IMR-90 (cell line): ENCODE data around the gene GLB1L. TPM values are rescaled to one million over a fixed set of nuclear protein-coding genes. Genes with fewer than 3 reads are reported as not detected.
"Not testable (repeated sequence)": the region's sequence is repeated elsewhere in the genome, so short reads cannot be mapped to it uniquely, and the experiment has no call there.

ENCODE experiments used
- ATAC-seq: fragments of 200-7000 bp; cut with Tn5 transposase; 2 replicates; pipeline ENCODE4 v1.9.1; 2020; ENCODE audit warnings: low read depth, mild to moderate bottlenecking, moderate library complexity
- BruUV-seq: library from RNA; stranded (reverse); fragments of 400-500 nt; replicated peaks from 2 replicates; lab custom pipeline; 2021; lab: Mats Ljungman, UMichigan
- CTCF ChIA-PET: fragments of 300-600 bp; formaldehyde crosslinking; extraction: SDS; loops from one replicate; lab custom pipeline; 2021; ENCODE audit warnings: antibody characterized with exemption; lab: Yijun Ruan, JAX
- POLR2A ChIA-PET: fragments of 300-600 bp; sonication (Branson Sonifier 250); formaldehyde crosslinking; loops from one replicate; lab custom pipeline; 2022; ENCODE audit warnings: antibody characterized with exemption; ENCODE audit not compliant: unreplicated experiment; lab: Charles Lee
- DNase-seq: peaks from one replicate; pipeline ENCODE4 v3.0.0; 2013
- H2AFZ ChIP-seq: replicated peaks from 2 replicates; pipeline ENCODE3; 2013; ENCODE audit warnings: low read length, mild to moderate bottlenecking; ENCODE audit not compliant: poor library complexity
- H2AK5ac ChIP-seq: 2 replicates; pipeline ENCODE4 v1.6.1; 2013; ENCODE audit warnings: low read depth, low read length, inconsistent platforms
- H2AK9ac ChIP-seq: replicated peaks from 2 replicates; pipeline ENCODE3; 2013; ENCODE audit warnings: mild to moderate bottlenecking, low read depth, low read length, moderate library complexity; ENCODE audit not compliant: poor library complexity
- H2BK120ac ChIP-seq: 2 replicates; pipeline ENCODE4 v1.6.1; 2013; ENCODE audit warnings: low read depth, low read length, inconsistent platforms
- H2BK15ac ChIP-seq: 3 replicates; pipeline ENCODE4 v1.6.1; 2013; ENCODE audit warnings: low read depth, low read length, inconsistent platforms
- H2BK20ac ChIP-seq: 2 replicates; pipeline ENCODE4 v1.6.1; 2013; ENCODE audit warnings: low read depth, mild to moderate bottlenecking, inconsistent platforms, low read length, moderate library complexity
- H2BK5ac ChIP-seq: 2 replicates; pipeline ENCODE4 v1.6.1; 2013; ENCODE audit warnings: mild to moderate bottlenecking, low read depth, low read length, inconsistent platforms; ENCODE audit not compliant: poor library complexity, severe bottlenecking
- H3K14ac ChIP-seq: replicated peaks from 2 replicates; pipeline ENCODE4 v1.6.1; 2013; ENCODE audit warnings: low read depth, low read length, inconsistent platforms
- H3K18ac ChIP-seq: 2 replicates; pipeline ENCODE4 v1.6.1; 2013; ENCODE audit warnings: low read depth, low read length, control low read depth
- H3K23ac ChIP-seq: 2 replicates; pipeline ENCODE4 v1.6.1; 2013; ENCODE audit warnings: low read depth, low read length, inconsistent platforms
- H3K27ac ChIP-seq: 2 replicates; pipeline ENCODE4 v1.5.1; 2013; ENCODE audit warnings: mild to moderate bottlenecking, control low read depth, low read length; ENCODE audit not compliant: insufficient read depth
- H3K27me3 ChIP-seq: 2 replicates; pipeline ENCODE4 v1.6.1; 2013; ENCODE audit warnings: low read length; ENCODE audit not compliant: control insufficient read depth, insufficient read depth
- H3K36me3 ChIP-seq: 2 replicates; pipeline ENCODE4 v1.6.1; 2013; ENCODE audit warnings: low read length, mixed read lengths; ENCODE audit not compliant: control insufficient read depth, insufficient read depth
- H3K4ac ChIP-seq: 2 replicates; pipeline ENCODE4 v1.6.1; 2013; ENCODE audit warnings: low read depth, low read length, inconsistent platforms
- H3K4me1 ChIP-seq: 2 replicates; pipeline ENCODE4 v1.6.1; 2013; ENCODE audit warnings: low read length, mixed read lengths; ENCODE audit not compliant: control insufficient read depth, insufficient read depth
- H3K4me2 ChIP-seq: 2 replicates; pipeline ENCODE4 v1.6.1; 2013; ENCODE audit warnings: low read depth, mild to moderate bottlenecking, control low read depth, low read length, moderate library complexity
- H3K4me3 ChIP-seq: 2 replicates; pipeline ENCODE4 v1.5.1; 2013; ENCODE audit warnings: low read depth, mild to moderate bottlenecking, control low read depth, low read length, moderate library complexity; ENCODE audit not compliant: insufficient read depth
- H3K56ac ChIP-seq: 2 replicates; pipeline ENCODE4 v1.6.1; 2013; ENCODE audit warnings: low read length, inconsistent platforms; ENCODE audit not compliant: insufficient read depth; ENCODE audit errors: extremely low read depth
- H3K79me1 ChIP-seq, 2 experiments: 2 replicates each; pipeline ENCODE4 v1.6.1; 2013; ENCODE audit warnings: low read length in 2 of 2, inconsistent platforms in 1 of 2, low read depth in 1 of 2
- H3K9ac ChIP-seq: 2 replicates; pipeline ENCODE4 v1.6.1; 2013; ENCODE audit warnings: low read depth, low read length, control low read depth
- H3K9me1 ChIP-seq: 2 replicates; pipeline ENCODE4 v1.6.1; 2013; ENCODE audit warnings: low read length, inconsistent platforms; ENCODE audit not compliant: insufficient read depth
- H3K9me3 ChIP-seq: 2 replicates; pipeline ENCODE4 v1.6.1; 2013; ENCODE audit warnings: low read length; ENCODE audit not compliant: control insufficient read depth, insufficient read depth
- H4K20me1 ChIP-seq: 2 replicates; pipeline ENCODE4 v1.6.1; 2013; ENCODE audit warnings: low read length, inconsistent platforms; ENCODE audit not compliant: insufficient read depth
- H4K5ac ChIP-seq: 2 replicates; pipeline ENCODE4 v1.6.1; 2013; ENCODE audit warnings: mild to moderate bottlenecking, low read depth, low read length, control low read depth
- H4K8ac ChIP-seq, 2 experiments: 2 replicates each; pipeline ENCODE4 v1.6.1; 2013; ENCODE audit warnings: low read depth in 2 of 2, low read length in 2 of 2, control low read depth in 1 of 2, inconsistent platforms in 1 of 2
- H4K91ac ChIP-seq: 2 replicates; pipeline ENCODE4 v1.6.1; 2013; ENCODE audit warnings: low read depth, low read length, inconsistent platforms; ENCODE audit not compliant: insufficient read depth
- WGBS, 2 experiments: methylation state at CpG; one replicate each; pipeline versions ENCODE4 v1.1.5 to v1.1.7; 2013; ENCODE audit warnings: missing lambda C conversion rate in 2 of 2; ENCODE audit not compliant: insufficient read length in 1 of 2; ENCODE audit errors: extremely low coverage in 2 of 2; 5-methylcytosine and 5-hydroxymethylcytosine counted together
- dilution Hi-C: fragments of 300-500 bp; cut with HindIII; formaldehyde crosslinking; loops from one replicate; pipeline ENCODE4 v1.14.3; 2018; ENCODE audit warnings: low sequenced_read_pairs; ENCODE audit not compliant: unreplicated experiment
- in situ Hi-C: fragments of 300-500 bp; cut with MboI; formaldehyde crosslinking; loops from 3 replicates; pipeline ENCODE4 v1.14.3; 2019; ENCODE audit warnings: low sequenced_read_pairs, inconsistent platforms, mixed read lengths
- intact Hi-C: fragments of 100-400 bp; cut with micrococcal nuclease; formaldehyde crosslinking; loops from 2 replicates; pipeline ENCODE4 v1.10.0; 2022
- polyA plus RNA-seq, 3 experiments: library from polyadenylated mRNA; depleted of rRNA; stranded (reverse); fragments of >200 nt; gene quantifications; 2 replicates each; pipeline ENCODE4 v1.2.3, GENCODE V29; 2012; ENCODE audit warnings: low replicate concordance in 1 of 3
- total RNA-seq: library from RNA; depleted of rRNA; stranded (reverse); fragments of >200 nt; gene quantifications from 2 replicates; pipeline ENCODE4 v1.2.3, GENCODE V29; 2012

GLB1L gene
- total and polyA plus RNA-seq, 2 of the 4 experiments (the other 2 are of a cell fraction), result 4.1 to 6.2 TPM

GRCh38 chr2:219200502-219201326 is 44.5 kb downstream of the GLB1L start:
- 88% methylated on average over 14 of the region's 26 CpGs; no CpG with 5 or more reads in 1 of the 2 experiments for WGBS, 2 experiments
- H2BK5ac ChIP-seq, CTCF ChIA-PET, H3K18ac ChIP-seq, H3K4ac ChIP-seq, H2BK120ac ChIP-seq, H2BK15ac ChIP-seq, dilution Hi-C loops, H3K79me1 ChIP-seq, H3K4me3 ChIP-seq, H2BK20ac ChIP-seq, H3K9me1 ChIP-seq, H3K23ac ChIP-seq, ATAC-seq, H3K36me3 ChIP-seq, BruUV-seq, intact Hi-C loops, H3K14ac ChIP-seq, H4K8ac ChIP-seq, H3K9me3 ChIP-seq, POLR2A ChIA-PET, H2AK5ac ChIP-seq, H2AFZ ChIP-seq, in situ Hi-C loops, H3K4me2 ChIP-seq, H4K5ac ChIP-seq, H3K27me3 ChIP-seq, H3K56ac ChIP-seq, H2AK9ac ChIP-seq, H4K91ac ChIP-seq, H4K20me1 ChIP-seq, DNase-seq, H3K9ac ChIP-seq, H3K4me1 ChIP-seq, H3K27ac ChIP-seq: not testable (repeated sequence)
